HG03520 (cell line): ENCODE measurements around the gene PADI3.
"Not testable (repeated sequence)": the region's sequence is repeated elsewhere in the genome, so short reads cannot be mapped to it uniquely, and the experiment has no call there.

Source experiments
- ATAC-seq: cut with Tn5 transposase; IDR thresholded peaks from one replicate; pipeline ENCODE4 v1.9.1; 2021; ENCODE audit warnings: mild to moderate bottlenecking, moderate library complexity; ENCODE audit not compliant: unreplicated experiment

PADI3 gene

DNA sequence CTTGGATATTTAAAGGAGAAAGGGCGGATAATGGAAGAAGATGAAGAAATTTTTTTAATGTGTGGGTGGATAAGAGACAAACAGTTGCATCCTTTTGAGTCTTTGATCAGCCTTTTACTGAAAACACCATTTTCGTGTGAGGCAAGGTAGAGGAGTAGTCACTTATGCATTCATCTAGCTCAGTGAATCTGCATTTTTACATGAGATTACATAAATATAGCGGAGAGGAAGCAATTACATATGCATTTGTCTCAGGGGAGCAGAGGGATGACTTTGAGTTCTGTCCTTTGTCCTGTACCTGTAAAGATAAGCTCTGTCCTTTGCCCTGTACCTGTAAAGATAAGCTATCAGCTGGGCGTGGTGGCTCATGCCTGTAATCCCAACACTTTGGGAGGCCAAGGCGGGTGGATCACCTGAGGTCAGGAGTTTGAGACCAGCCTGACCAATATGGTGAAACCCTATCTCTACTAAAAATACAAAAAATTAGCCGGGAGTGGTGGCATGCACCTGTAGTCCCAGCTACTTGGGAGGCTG is 73.0 kb downstream of the PADI3 start:
- ATAC-seq = not testable (repeated sequence)

DNA sequence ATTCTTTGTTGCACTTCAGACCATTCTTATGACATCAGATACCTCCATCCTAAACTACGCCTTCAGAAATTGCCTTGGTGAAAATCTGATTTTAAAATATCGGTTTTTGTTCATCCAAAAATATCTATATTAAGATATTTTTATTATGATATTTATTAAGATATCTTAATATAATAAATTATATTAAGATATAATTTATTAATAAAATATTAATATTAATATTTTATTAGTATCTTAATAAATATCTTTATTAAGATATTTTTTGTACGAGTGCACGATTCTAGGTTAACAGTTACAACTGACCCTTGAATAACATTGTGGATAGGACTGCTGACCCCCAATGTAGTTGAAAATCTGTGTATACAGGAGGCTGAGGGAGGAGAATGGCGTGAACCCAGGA is 80.0 kb downstream of the PADI3 start:
- no peak for ATAC-seq

DNA sequence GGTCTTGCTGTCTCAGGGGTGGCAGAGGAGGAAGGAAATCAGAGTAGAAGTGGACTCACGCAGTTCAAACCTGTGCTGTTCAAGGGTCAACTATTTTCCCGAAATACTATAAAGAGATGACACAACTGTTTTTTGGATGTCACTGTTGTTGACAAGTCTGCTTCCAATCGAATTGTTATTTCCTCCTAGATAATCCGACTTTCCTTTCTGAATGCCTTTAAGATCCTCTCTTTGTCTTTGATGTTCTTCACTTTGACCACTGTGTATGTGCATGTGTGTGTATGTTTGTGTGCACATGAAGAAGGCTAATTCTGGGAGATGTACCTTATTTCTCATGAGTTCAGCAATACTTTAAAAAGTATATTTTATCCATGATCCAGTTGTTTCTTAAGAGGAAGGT is 80.7 kb downstream of the PADI3 start:
- ATAC-seq = no peak

DNA sequence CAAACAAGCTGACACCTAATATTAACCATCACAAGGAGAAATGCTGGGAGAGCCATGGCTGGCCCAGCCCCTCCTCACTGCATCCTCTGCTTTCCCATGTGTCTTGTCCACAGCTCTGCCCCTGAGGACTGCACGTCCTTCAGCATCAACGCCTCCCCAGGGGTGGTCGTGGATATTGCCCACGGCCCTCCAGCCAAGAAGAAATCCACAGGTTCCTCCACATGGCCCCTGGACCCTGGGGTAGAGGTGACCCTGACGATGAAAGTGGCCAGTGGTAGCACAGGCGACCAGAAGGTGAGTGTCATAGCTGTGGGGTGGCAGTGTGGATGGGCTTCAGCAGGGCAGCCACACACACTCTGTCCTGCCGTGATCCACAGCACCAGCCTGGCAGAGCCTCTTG is 82.0 kb downstream of the PADI3 start:
- no peak for ATAC-seq

DNA sequence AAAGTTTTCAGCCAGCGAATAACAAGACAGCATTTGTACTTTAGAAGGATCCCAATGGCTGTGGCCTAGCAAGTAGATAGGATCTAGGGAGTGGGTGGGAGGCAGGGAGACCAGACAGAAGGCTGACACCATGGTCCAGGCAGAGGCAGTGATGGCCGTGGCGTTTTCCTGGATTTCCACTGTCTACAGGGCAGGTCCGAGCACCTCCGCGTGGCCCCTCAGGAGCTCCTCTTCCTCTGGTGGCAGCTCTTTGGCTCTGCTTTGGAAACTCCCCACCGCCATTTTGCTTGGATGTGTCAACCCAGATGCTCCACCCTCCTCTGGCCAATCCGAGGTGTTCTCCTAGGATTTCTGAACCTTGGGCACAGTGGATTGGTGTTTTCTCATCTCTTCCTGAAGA is 84.2 kb downstream of the PADI3 start:
- no peak for ATAC-seq
